ENCODE results near the gene TMEM9B.
A peak's percentile ranks its signal among the peaks of the same experiment; 100 is the strongest.
"Not testable (repeated sequence)": the region's sequence is repeated elsewhere in the genome, so short reads cannot be mapped to it uniquely, and the experiment has no call there.

TMEM9B gene

DNA sequence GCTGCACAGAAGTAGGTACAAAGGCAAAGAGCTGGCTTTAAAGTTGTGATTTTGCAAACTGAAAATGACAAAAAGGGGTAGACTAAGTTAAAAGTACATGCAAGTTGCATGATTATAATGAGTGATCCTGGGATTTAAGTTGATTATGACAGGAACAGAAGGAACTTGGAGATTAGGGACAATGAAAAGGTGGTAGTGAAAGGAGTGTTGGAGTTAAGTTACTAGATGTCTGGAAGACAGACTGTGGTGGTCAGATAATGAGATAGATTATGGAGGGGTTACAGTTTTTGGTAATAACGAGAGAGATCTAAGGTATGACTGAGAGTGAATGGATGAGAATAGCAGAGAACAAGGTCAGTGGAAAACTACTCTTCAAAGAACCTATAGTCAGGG is 7.7 kb upstream of the TMEM9B start:
- no peak for DNase-seq

DNA sequence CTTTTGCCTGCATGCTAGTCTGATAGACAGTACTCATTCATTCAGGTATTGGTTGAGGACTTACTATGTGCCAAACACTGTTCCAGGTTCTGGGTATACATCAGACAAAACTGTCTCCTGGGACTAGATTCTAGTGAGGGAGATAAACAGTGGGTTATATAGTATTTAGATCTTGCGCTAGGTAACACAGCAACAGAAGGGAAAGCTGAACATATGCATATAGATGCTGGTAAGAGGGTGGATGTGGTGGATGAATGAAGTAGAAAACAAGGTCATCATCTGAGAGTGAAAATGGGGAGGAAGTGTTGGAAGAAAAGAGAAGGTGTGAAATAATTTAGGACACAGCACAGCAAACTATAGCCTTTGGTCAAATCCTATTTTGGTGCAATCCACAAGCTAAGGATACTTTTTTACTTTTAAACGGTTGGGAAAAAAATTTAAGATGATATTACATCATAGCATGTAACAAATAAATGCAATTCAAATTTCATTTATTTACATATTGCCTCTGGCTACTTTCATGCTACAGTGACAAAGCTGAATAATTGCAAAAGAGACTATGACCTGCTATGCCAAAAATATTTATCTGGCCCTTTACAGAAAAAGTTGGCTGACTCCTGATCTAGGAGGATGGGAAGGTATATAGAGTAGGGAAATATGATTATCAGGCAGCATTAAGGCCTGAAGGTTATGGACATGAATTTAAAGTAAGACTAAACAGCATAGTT is 7.1 kb upstream of the TMEM9B start:
- DNase-seq: no peak

GRCh38 chr11:8967184-8967583 is 2.9 kb upstream of the TMEM9B start:
- DNase-seq: no peak

DNA sequence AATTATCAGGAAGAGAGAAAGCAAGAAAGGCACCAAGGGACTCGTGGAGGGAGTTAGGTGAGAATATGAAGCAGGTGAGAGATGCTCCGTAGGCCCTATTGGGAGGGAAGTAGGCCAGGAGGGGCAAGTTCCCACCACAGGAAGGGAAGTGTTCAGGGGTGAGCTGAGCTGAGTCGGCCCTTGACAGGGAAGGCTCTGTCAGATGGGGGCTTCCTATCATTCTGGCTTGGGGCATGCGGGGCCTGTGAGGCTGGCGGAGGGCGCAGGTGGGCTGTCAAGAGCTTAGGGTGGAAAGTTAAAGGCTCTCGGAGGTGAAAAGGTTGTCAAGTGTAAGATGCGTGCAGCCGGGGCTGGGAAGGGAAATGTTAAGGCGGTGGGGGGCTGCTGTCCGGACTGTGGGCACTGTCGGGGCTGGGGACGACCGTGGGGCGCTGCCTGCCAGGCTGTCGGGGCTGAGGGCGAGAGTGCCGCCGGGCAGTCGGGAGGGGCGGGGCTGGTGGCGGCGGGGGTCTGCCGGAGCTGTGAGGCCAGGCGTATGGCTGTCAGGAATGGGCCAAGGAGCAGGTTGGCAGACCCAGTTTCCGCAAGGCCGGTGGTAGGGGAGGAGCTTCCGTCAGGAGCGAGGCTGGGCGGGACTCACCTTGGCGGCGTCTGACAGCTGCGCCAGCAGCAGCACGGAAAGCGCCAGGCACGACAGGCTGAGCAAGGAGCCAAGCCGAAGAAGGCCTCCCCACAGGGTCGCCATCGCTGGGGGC is 496 bp downstream of the TMEM9B start:
- DNase-seq: peak; percentile 79

DNA sequence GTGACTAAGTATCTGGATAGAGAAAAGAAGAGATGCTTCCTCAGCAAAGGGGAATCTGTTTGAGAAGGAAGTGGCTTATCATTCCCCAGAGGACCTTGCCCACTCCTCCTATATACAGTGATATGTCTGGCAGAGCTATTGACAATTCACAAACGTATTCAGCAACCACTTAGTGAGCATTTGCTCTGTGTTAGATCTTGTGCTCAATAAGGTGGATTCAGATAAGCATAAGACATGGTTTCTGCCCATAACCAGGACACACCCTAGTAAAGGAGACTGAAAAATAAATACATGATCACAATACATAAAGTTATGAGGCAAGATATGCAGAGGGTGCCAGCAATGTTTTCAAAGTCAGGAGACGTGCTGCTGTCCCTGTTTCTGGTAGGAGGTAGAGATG is 1.4 kb downstream of the TMEM9B start:
- no peak for DNase-seq

DNA sequence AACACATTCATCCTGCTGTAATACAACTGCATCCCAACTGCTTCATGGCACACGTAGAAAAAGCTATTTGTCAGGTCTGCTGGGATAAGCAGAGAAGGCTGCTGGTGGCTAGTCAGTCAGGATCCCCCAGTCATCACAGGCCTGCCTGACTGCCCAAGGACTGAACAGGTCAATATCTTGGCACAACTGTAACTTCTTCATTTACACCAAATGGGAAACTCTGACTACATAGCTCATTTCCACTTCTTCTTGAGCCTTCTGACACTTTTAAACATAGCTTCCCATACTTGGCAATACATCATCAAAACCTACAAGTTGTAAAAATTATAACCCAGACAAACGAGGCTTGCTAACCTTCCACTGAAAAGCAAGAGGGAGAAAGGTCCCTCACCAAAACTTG is 2.8 kb downstream of the TMEM9B start:
- DNase-seq: no peak

DNA sequence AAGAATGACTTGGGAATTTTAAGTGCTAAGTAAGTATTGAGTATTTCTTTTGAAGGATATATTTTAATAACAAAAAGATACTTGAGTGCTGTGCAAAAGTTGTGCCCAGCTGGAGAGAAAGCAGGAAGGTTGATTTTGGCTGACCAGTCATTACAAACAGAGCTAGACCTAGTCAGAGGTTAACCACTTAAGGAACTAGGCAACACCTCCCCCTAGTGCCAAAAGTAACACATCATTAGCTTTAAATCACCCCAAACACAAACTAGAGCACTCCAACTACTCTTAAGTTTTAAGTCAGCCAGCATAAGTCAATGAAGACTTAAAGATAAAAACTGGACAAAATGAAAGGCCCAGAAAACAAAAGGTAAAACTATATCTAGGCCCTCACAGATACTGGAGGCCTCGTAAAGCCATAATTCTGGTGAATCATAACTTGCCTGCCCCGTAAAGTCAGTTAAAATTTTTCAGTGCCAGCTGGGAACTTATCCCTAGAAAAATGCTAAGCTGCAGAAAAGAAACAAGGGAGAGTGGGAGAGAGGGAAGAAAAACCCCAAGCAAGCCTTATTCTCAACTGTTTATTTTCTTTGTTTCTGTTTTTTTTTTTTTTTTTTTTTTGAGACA is 4.6 kb downstream of the TMEM9B start:
- DNase-seq: peak; percentile 12 to 53

GRCh38 chr11:8956860-8957259 is 7.4 kb downstream of the TMEM9B start:
- DNase-seq: no peak

DNA sequence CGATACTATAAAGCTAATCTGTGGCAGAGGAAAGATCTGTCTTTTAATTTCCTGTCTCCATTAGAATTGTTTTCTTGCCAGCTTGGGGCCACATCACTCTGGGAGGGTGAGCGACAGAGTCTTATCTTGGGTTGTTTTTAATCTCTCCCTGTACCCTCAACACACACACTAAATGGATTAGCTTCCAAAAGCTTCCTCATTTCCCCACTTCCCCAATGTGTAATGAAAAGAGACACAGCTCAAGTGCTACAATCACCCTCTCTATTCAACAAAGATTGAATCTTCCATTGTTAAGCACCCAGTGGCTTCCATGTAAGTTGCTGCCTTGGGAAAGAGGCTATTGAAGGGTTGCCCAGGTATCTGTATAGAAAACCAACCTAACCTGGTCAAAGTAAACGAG is 15.4 kb downstream of the TMEM9B start:
- DNase-seq: no peak

DNA sequence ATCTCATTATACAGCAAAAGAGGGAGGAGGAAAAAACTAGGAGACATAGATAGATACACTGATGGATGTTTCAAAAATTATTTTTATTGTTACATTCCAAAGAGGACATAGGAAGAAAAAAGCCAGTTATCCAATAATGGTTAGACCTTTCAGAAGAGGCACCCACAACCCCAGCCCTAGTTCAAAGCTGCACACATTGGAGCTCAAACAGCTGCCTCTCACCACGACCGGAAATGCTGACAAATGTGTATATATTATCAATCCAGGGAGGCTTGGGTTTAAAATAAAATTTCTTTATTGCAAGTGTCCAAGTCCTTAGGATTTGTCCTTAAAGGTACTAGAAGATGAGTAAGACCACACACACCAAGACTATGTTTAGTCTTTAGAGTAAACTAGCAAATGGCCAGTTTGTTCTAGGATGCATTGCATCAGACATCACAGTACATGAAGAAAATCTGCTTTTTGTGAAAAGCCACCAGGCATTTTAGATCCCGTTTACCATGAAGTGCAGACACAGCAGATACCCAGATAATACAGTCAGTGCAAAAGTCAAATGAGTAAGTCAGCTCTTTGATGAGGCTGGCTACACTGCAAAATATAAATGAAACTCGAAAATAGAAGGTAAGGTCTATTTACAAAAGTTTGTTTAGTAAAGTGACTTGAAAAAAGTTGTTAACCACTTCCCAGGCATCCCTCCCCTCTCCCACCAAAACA is 16.9 kb downstream of the TMEM9B start:
- DNase-seq: no peak

- DNase-seq: no peak
Measured at GRCh38 chr11:8942518-8943066, 21.6 kb downstream of the TMEM9B start, which contains the start of gene ASCL3. ASCL3 (minus strand) TSS chr11:8943016; CDS start chr11:8938161, 4,855 bp downstream.

DNA sequence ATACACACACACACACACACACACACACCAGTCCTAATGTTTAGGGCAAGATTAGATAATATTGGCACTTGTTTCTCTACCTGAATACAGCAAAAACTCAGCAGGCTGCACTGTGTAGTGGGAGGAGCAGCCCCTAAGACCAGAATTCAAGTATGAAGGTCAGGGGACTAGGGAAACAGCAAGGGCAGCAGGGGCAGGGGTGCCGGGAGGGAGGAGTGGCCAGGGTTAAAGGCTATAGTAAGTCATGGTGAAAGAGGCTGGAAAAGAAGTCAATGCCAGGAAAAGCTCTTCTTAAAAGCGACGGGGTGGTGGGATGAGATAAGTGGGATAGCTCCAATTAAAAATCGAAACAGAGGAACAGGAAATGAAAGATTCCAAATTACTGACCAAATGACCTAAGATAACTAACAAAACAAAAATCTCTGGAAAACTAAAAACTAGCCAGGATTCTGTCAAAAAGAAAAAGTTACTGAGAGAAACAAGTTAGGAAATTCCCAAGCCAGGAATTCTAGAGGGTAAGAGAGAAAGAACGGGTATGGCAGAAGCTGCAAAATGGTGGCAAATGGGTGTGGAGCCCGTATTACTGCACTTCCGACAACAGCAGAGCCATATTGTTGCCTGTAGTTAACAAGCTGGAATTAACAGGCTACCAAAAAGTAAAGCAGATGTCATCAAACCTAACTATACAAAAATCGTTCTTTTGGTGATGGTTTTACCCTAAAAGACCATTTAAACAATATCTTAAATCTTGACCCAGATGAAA is 22.7 kb downstream of the TMEM9B start:
- no peak for DNase-seq

DNA sequence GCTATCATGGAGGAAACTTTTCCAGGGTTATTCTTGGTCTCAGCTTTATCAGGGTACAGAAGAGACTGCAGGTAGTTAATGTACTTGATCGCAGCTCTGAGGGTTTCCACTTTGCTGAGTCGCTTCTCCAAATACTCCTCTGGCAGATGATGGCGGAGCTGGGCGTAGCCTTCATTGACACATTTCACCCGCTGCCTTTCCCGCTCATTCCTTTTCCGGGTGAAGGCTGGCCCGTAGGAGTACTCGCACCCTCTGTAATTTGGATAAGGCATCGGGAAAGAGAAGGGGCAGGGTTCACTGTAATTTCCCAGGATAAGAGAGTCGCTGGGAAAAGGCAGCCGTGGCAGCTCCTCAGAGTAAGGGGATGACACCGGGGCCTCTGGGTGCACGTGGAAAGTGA is 26.6 kb downstream of the TMEM9B start:
- no peak for DNase-seq

- no peak for DNase-seq
Measured at GRCh38 chr11:8937159-8937558, 27.1 kb downstream of the TMEM9B start.

- not testable (repeated sequence) for DNase-seq
Measured at GRCh38 chr11:8935789-8936188, 28.5 kb downstream of the TMEM9B start.

DNA sequence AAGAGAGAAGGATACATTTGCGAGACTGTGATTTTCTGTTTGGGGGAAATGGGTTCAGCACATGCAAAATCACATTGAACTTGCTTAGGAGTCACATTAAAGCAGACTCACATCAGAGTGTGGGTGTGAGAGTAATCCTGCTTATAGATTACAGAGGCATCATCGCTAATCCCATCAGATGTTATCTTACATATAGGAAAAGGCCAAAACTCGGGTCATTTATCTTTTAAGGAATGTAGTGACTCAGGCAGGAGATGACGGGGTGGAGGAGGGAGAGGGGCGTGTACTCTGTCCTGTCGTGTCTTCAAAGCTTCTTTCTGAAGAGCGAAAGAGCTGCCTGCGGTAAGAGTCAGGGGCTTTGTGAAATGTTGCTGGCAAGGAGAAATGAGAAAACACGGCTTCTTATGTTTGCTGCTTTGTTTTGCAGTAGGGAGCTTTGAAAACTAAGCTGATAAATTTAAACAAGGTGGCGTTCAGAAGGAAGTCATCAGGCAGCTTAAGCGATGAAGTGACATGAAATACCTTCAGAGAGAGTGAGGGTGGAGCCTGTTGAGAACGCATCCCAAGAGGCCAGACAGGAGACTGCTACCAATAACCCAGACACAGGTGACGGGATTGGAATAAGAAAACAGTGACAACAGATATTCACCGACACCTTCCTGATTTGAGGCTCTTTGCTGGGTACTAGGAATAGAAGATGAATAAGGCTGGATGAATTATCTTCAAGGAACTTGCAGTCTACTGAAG is 29.3 kb downstream of the TMEM9B start:
- DNase-seq: no peak

- DNase-seq: no peak
Measured at GRCh38 chr11:8933931-8934330, 30.3 kb downstream of the TMEM9B start.

GRCh38 chr11:8932564-8933180 is 31.6 kb downstream of the TMEM9B start, which contains the start of gene C11orf16:
C11orf16 (minus strand) TSS chr11:8932947; CDS start chr11:8932308, 639 bp downstream.
- DNase-seq: no peak

GRCh38 chr11:8930456-8931175 is 33.6 kb downstream of the TMEM9B start:
- no peak for DNase-seq

DNA sequence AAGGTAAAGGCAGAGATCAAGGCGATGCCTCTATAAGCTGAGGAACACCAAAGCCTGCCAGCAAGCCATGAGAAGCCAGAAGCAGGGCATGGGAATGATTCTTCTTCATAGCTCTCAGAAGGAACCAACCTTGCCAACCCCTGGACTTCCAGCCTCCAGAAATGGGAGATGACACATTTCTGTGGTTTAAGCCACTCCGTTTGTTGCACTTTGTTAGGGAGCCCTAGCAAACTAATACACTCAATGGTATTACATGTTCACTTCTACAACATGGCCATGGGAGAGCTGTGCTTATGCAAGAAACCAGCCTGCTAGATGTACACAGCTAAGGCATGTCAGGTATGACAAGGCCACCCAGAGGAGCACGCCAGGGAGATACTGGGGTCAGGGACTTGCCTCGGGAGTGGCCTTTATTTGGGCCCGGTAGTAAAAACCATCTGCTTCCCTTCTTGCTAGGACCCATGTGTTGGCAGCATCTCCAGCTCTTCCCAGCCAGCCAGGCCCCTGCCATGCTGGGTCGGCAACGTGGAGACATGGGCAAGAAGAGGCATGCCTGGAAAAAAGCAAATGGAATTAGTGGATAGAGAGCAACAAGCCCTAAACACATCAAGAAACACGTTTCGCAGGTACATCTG is 35.1 kb downstream of the TMEM9B start:
- DNase-seq: no peak
